Keratinocyte (primary cell): ENCODE results near the gene SF3A1. TPM values are rescaled to one million over a fixed set of nuclear protein-coding genes. Genes with fewer than 3 reads are reported as not detected.
A peak's percentile ranks its signal among the peaks of the same experiment; 100 is the strongest.

Source experiments
- DNase-seq: peaks from one replicate; pipeline ENCODE4 v3.0.0-alpha.2; 2011; ENCODE audit warnings: low read depth, missing footprints, low spot score
- FAIRE-seq: peaks from 2 replicates; lab custom pipeline; 2011; peaks lifted over from hg19 to GRCh38; lab: Jason Lieb, UNC
- H2AFZ ChIP-seq: 2 replicates; pipeline ENCODE4 v1.6.0; 2012; ENCODE audit warnings: low read length, control low read depth, inconsistent platforms; ENCODE audit not compliant: control insufficient read depth
- H3K27ac ChIP-seq: 2 replicates; pipeline ENCODE4 v1.5.1; 2011; ENCODE audit warnings: low read length; ENCODE audit not compliant: control insufficient read depth, insufficient read depth
- H3K27me3 ChIP-seq: 3 replicates; pipeline ENCODE4 v1.6.0; 2011; ENCODE audit warnings: low read length; ENCODE audit not compliant: control insufficient read depth, insufficient read depth; ENCODE audit errors: extremely low read depth
- H3K36me3 ChIP-seq, 2 experiments: 2 replicates in 1 of 2; 3 replicates in 1 of 2; pipeline ENCODE4 v1.5.1; 2011; ENCODE audit warnings: low read length in 2 of 2, mild to moderate bottlenecking in 1 of 2; ENCODE audit not compliant: control insufficient read depth in 2 of 2, insufficient read depth in 2 of 2; ENCODE audit errors: extremely low read depth in 1 of 2
- H3K4me1 ChIP-seq: 3 replicates; pipeline ENCODE4 v1.5.1; 2011; ENCODE audit warnings: low read length; ENCODE audit not compliant: control insufficient read depth, insufficient read depth; ENCODE audit errors: extremely low read depth
- H3K4me2 ChIP-seq: 3 replicates; pipeline ENCODE4 v1.6.0; 2011; ENCODE audit warnings: low read depth, low read length; ENCODE audit not compliant: control insufficient read depth, insufficient read depth; ENCODE audit errors: extremely low read depth
- H3K4me3 ChIP-seq, 3 experiments: fragments of 200-600 bp in 1 of 3; sonication (generic) in 1 of 3; 2 replicates in 2 of 3; 3 replicates in 1 of 3; pipeline ENCODE4 v1.5.1; 2011 to 2016; ENCODE audit warnings: low read length in 3 of 3, mild to moderate bottlenecking in 3 of 3, control low read depth in 2 of 3, inconsistent platforms in 1 of 3, low read depth in 1 of 3, mixed read lengths in 1 of 3, mixed run types in 1 of 3, moderate library complexity in 1 of 3; ENCODE audit not compliant: control insufficient read depth in 2 of 3, insufficient read depth in 2 of 3; ENCODE audit errors: extremely low read depth in 1 of 3
- H3K79me2 ChIP-seq: 2 replicates; pipeline ENCODE4 v1.6.0; 2012; ENCODE audit warnings: low read length; ENCODE audit not compliant: control insufficient read depth, insufficient read depth
- H3K9ac ChIP-seq: 3 replicates; pipeline ENCODE4 v1.6.0; 2011; ENCODE audit warnings: low read length; ENCODE audit not compliant: control insufficient read depth, insufficient read depth; ENCODE audit errors: extremely low read depth
- H3K9me1 ChIP-seq: 3 replicates; pipeline ENCODE4 v1.6.0; 2011; ENCODE audit warnings: low read length; ENCODE audit not compliant: control insufficient read depth, insufficient read depth; ENCODE audit errors: extremely low read depth
- H3K9me3 ChIP-seq: 2 replicates; pipeline ENCODE4 v1.5.1; 2012; ENCODE audit warnings: low read depth, low read length; ENCODE audit not compliant: control insufficient read depth
- H4K20me1 ChIP-seq: 3 replicates; pipeline ENCODE4 v1.6.0; 2011; ENCODE audit warnings: low read length; ENCODE audit not compliant: control insufficient read depth, insufficient read depth; ENCODE audit errors: extremely low read depth
- CTCF ChIP-seq, 3 experiments: IDR thresholded peaks in 1 of 3; conservative IDR thresholded peaks in 1 of 3; optimal IDR thresholded peaks in 1 of 3; 2 replicates in 2 of 3; 3 replicates in 1 of 3; pipeline versions ENCODE3 to v1.5.1; 2011; ENCODE audit warnings: low read length in 3 of 3, mild to moderate bottlenecking in 3 of 3, moderate library complexity in 2 of 3, control low read depth in 1 of 3, inconsistent platforms in 1 of 3; ENCODE audit not compliant: insufficient read depth in 2 of 3; ENCODE audit errors: extremely low read depth in 1 of 3
- EZH2 ChIP-seq: IDR thresholded peaks from one replicate; pipeline ENCODE4 v1.6.1; 2012; ENCODE audit warnings: inconsistent platforms, mild to moderate bottlenecking, low read length, moderate library complexity
- dilution Hi-C: fragments of 300-500 bp; cut with MboI; formaldehyde crosslinking; loops from one replicate; pipeline ENCODE4 v1.7.0; 2020; ENCODE audit warnings: low sequenced_read_pairs; ENCODE audit not compliant: extremely low pct_ligation_motif_present
- polyA plus RNA-seq, 5 experiments: library from polyadenylated mRNA; depleted of rRNA in 3 of 5; stranded (reverse) in 3 of 5; stranded (forward) in 1 of 5; unstranded in 1 of 5; fragments of >200 nt; gene quantifications; 1 replicate in 1 of 5; 2 replicates in 3 of 5; 3 replicates in 1 of 5; pipeline versions ENCODE4 v1.2.1 to v1.2.3, GENCODE V29; 2011 to 2012; ENCODE audit warnings: missing spikeins in 2 of 5, low read depth in 1 of 5, low replicate concordance in 1 of 5

Gene SF3A1
- polyA plus RNA-seq, 1 donor (not counting 4 experiments of a cell fraction or from before 2014, with no cell fraction given): 34.2 TPM

- Histone ChIP-seq H2AFZ (peak overlapping the region; percentile 12), H3K4me1 (peaks cover 8% of the 10 kb centered on the region), H3K27ac (no peak overlapping the region), H3K9ac (no peak overlapping the region), H3K4me2 (no peak overlapping the region), H3K9me3 (no peaks in the 10 kb centered on the region), H3K4me3 (no peak overlapping the region), H3K79me2 (no peaks in the 10 kb centered on the region), H4K20me1 (no peaks in the 10 kb centered on the region), H3K27me3 (no peaks in the 10 kb centered on the region), H3K9me1 (no peaks in the 10 kb centered on the region), H3K36me3 (no peaks in the 10 kb centered on the region)
- no peak for TF ChIP-seq EZH2
- peak; percentile 84 to 98 (median 90) for TF ChIP-seq CTCF (optimal IDR thresholded peaks at IDR 0.05 in 1 of 3, IDR thresholded peaks at IDR 0.05 in 1 of 3, conservative IDR thresholded peaks at IDR 0.05 in 1 of 3; ENCODE audit: extremely low read depth in 1 of 3, insufficient read depth in 2 of 3, low read length in 3 of 3)
- no peak for DNase-seq
- dilution Hi-C loops: no loop called here
- FAIRE-seq: peak; percentile 90
Observed at GRCh38 chr22:30390974-30391691, 34.4 kb upstream of the SF3A1 start.

GRCh38 chr22:30386960-30387827 lies 30.5 kb upstream of the SF3A1 start, which contains the start of gene RNF215:
TSS of gene RNF215 (minus strand) at chr22:30387411. CDS start at chr22:30387313, 98 bp downstream.
- Histone ChIP-seq H3K4me3 (peak within 1 kb of the TSS; percentile 58 to 72 (median 62)), H3K27ac (peak within 1 kb of the TSS; percentile 4), H3K79me2 (no peaks in the 10 kb centered on the region), H2AFZ (peak within 1 kb of the TSS; percentile 82), H3K4me1 (peaks cover 8% of the 10 kb centered on the region), H3K36me3 (peaks cover 0 to 10% of the 10 kb centered on the region in 2 experiments), H3K9me1 (no peaks in the 10 kb centered on the region), H3K9me3 (no peaks in the 10 kb centered on the region), H4K20me1 (no peaks in the 10 kb centered on the region), H3K4me2 (peak within 1 kb of the TSS; percentile 76), H3K27me3 (no peaks in the 10 kb centered on the region), H3K9ac (peak within 1 kb of the TSS; percentile 66)
- dilution Hi-C loops: no loop called here
- FAIRE-seq: no peak
- TF ChIP-seq EZH2: no peak
- TF ChIP-seq CTCF (optimal IDR thresholded peaks at IDR 0.05 in 1 of 3, IDR thresholded peaks at IDR 0.05 in 1 of 3, conservative IDR thresholded peaks at IDR 0.05 in 1 of 3; ENCODE audit: extremely low read depth in 1 of 3, insufficient read depth in 2 of 3, low read length in 3 of 3): peak; percentile 54 to 88 (median 69)
- no peak for DNase-seq
